GM13976 (cell line): ENCODE measurements around the gene TMUB2.
A peak's percentile ranks its signal among the peaks of the same experiment; 100 is the strongest.
"Not testable (repeated sequence)": the region's sequence is repeated elsewhere in the genome, so short reads cannot be mapped to it uniquely, and the experiment has no call there.

Source experiments
- DNase-seq: peaks from one replicate; pipeline ENCODE4 v3.0.0; 2012; ENCODE audit warnings: low spot score
- CTCF ChIP-seq: IDR thresholded peaks from 2 replicates; pipeline ENCODE4 v1.5.1; 2012; ENCODE audit warnings: borderline replicate concordance, mild to moderate bottlenecking; ENCODE audit not compliant: insufficient read depth; ENCODE audit errors: extremely low read depth, missing control alignments, control extremely low read depth
- in situ Hi-C: fragments of 300-500 bp; cut with MboI; formaldehyde crosslinking; loops from one replicate; pipeline ENCODE4 v1.12.0; 2022; ENCODE audit warnings: low sequenced_read_pairs, mixed read lengths, inconsistent platforms; ENCODE audit not compliant: unreplicated experiment

TMUB2 gene

GRCh38 chr17:44186307-44187130 lies at the start of gene TMUB2:
Gene TMUB2, plus strand, starts transcription at chr17:44186972. Its CDS starts 737 bp downstream, at chr17:44187709.
- peak; percentile 100 for DNase-seq
- TF ChIP-seq CTCF, result no peak
- in situ Hi-C loops, result no loop called here

- no peak for TF ChIP-seq CTCF
- in situ Hi-C loops, result no loop called here
- peak; percentile 77 for DNase-seq
These were observed 48.7 kb upstream of the TMUB2 start for GRCh38 chr17:44137891-44138709.

- in situ Hi-C loops, DNase-seq: not testable (repeated sequence)
These were observed 42.9 kb upstream of the TMUB2 start for GRCh38 chr17:44143921-44144320.

- TF ChIP-seq CTCF, result no peak
- in situ Hi-C loops, result no loop called here
- no peak for DNase-seq
These were observed 41.6 kb upstream of the TMUB2 start for GRCh38 chr17:44144966-44145739.

- DNase-seq, result no peak
- no peak for TF ChIP-seq CTCF
- in situ Hi-C loops, result no loop called here
These were observed 40.1 kb upstream of the TMUB2 start for GRCh38 chr17:44146375-44147346.

- in situ Hi-C loops, result no loop called here
- no peak for DNase-seq
- TF ChIP-seq CTCF, result no peak
These were observed 39.0 kb upstream of the TMUB2 start for GRCh38 chr17:44147812-44148211.

GRCh38 chr17:44149066-44149465 lies 37.7 kb upstream of the TMUB2 start:
- in situ Hi-C loops, DNase-seq: not testable (repeated sequence)
